ENCODE measurements around the gene RFTN2. TPM values are rescaled to one million over a fixed set of nuclear protein-coding genes. Genes with fewer than 3 reads are reported as not detected.
A peak's percentile ranks its signal among the peaks of the same experiment; 100 is the strongest.

The RFTN2 gene
- total RNA-seq, 4 donors from 2014 or later: 0.80 to 2.6 (median 1.7) TPM; not detected in 1

- Histone ChIP-seq H3K9me3 (no peaks in the 10 kb centered on the region), H3K27ac (no peak overlapping the region), H3K36me3 (no peaks in the 10 kb centered on the region), H3K4me3 (no peak overlapping the region), H3K4me1 (no peaks in the 10 kb centered on the region), H3K27me3 (no peaks in the 10 kb centered on the region)
- 57 to 59% methylated on average over 2 of the region's 2 CpGs for WGBS, 2 donors (ENCODE audit: low coverage in 1 of 2)
- TF ChIP-seq POLR2A (IDR thresholded peaks at IDR 0.05) (no peak), EP300 (IDR thresholded peaks at IDR 0.05; ENCODE audit: low read depth) (no peak), POLR2AphosphoS5 (IDR thresholded peaks at IDR 0.05) (no peak)
- in situ Hi-C loops (cut with MboI; ENCODE audit: low pct_ligation_motif_present in 1 of 4, low pct_unique_long_range_greater_than_20kb in 1 of 4, low sequenced_read_pairs in 3 of 4): no loop called here
- no peak for DNase-seq
- intact Hi-C loops (cut with DNase I; ENCODE audit: low total_unique reads): no loop called here
Measured at GRCh38 chr2:197677483-197677882, 2.1 kb upstream of the RFTN2 start.

DNA sequence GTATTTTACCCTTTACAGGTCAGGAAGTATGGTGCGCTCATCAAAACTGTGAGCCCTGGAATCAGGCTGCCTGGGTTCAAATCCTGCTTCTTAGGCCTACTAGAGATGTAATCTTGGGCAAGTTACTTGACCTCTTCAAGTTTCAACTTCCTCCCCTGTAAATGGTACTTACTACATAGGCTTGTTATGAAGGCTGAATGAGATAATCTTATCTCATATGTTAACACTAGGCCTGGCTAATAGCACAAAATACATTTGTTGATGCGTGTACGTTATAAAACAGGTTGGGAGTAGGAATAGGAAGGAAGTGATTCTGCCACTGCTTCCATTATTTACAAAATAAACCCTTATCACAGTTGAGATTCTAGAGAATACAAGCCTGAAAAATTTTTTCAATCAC is 1.7 kb upstream of the RFTN2 start:
- no peaks in the 10 kb centered on the region for H3K9me3 ChIP-seq
- TF ChIP-seq, protein P1, sequence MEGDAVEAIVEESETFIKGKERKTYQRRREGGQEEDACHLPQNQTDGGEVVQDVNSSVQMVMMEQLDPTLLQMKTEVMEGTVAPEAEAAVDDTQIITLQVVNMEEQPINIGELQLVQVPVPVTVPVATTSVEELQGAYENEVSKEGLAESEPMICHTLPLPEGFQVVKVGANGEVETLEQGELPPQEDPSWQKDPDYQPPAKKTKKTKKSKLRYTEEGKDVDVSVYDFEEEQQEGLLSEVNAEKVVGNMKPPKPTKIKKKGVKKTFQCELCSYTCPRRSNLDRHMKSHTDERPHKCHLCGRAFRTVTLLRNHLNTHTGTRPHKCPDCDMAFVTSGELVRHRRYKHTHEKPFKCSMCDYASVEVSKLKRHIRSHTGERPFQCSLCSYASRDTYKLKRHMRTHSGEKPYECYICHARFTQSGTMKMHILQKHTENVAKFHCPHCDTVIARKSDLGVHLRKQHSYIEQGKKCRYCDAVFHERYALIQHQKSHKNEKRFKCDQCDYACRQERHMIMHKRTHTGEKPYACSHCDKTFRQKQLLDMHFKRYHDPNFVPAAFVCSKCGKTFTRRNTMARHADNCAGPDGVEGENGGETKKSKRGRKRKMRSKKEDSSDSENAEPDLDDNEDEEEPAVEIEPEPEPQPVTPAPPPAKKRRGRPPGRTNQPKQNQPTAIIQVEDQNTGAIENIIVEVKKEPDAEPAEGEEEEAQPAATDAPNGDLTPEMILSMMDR (IDR thresholded peaks at IDR 0.05): no peak
- TF ChIP-seq EP300 (IDR thresholded peaks at IDR 0.05; ENCODE audit: low read depth): no peak
- TF ChIP-seq POLR2AphosphoS5 (IDR thresholded peaks at IDR 0.05): no peak
- no peak for TF ChIP-seq POLR2A (IDR thresholded peaks at IDR 0.05)
- H3K4me3 ChIP-seq: no peak overlapping the region
- intact Hi-C loops (cut with DNase I; ENCODE audit: low total_unique reads): no loop called here
- H3K27ac ChIP-seq: no peak overlapping the region
- H3K36me3 ChIP-seq: no peaks in the 10 kb centered on the region
- in situ Hi-C loops (cut with MboI; ENCODE audit: low pct_ligation_motif_present in 1 of 4, low pct_unique_long_range_greater_than_20kb in 1 of 4, low sequenced_read_pairs in 3 of 4): no loop called here
- no peak for DNase-seq
- no peaks in the 10 kb centered on the region for H3K27me3 ChIP-seq
- H3K4me1 ChIP-seq: no peaks in the 10 kb centered on the region
- WGBS, 2 donors (ENCODE audit: low coverage in 1 of 2): 92 to 95% methylated on average over 2 to 3 of the region's 3 CpGs

GRCh38 chr2:197675711-197676188 is 363 bp upstream of the RFTN2 start:
- intact Hi-C loops (cut with DNase I; ENCODE audit: low total_unique reads) (no loop called here), in situ Hi-C loops (cut with MboI; ENCODE audit: low pct_ligation_motif_present in 1 of 4, low pct_unique_long_range_greater_than_20kb in 1 of 4, low sequenced_read_pairs in 3 of 4) (no loop called here)
- Histone ChIP-seq H3K9me3 (no peaks in the 10 kb centered on the region), H3K27ac (peak overlapping the region; percentile 47 to 62 (median 54)), H3K27me3 (no peaks in the 10 kb centered on the region), H3K36me3 (no peaks in the 10 kb centered on the region), H3K4me3 (peak overlapping the region in 2 of 4 donors; percentile 14 to 39), H3K4me1 (no peaks in the 10 kb centered on the region)
- TF ChIP-seq, protein P1 (IDR thresholded peaks at IDR 0.05): peak in 1 of 5 experiments; percentile 20
- TF ChIP-seq POLR2AphosphoS5 (IDR thresholded peaks at IDR 0.05) (peak in 1 of 3 donors; percentile 27), POLR2A (IDR thresholded peaks at IDR 0.05) (no peak)
- WGBS, 2 donors (ENCODE audit: low coverage in 1 of 2): 35 to 60% methylated on average over 6 of the region's 6 CpGs
- DNase-seq: no peak

GRCh38 chr2:197674591-197674990 is 796 bp downstream of the RFTN2 start:
- Histone ChIP-seq H3K4me1 (no peaks in the 10 kb centered on the region), H3K4me3 (peak overlapping the region in 2 of 4 donors; percentile 14 to 39), H3K27ac (peak overlapping the region; percentile 17 to 62 (median 53)), H3K36me3 (no peaks in the 10 kb centered on the region), H3K9me3 (no peaks in the 10 kb centered on the region), H3K27me3 (no peaks in the 10 kb centered on the region)
- 22 to 35% methylated on average over 3 of the region's 3 CpGs for WGBS, 2 donors (ENCODE audit: low coverage in 1 of 2)
- intact Hi-C loops (cut with DNase I; ENCODE audit: low total_unique reads): no loop called here
- TF ChIP-seq EP300 (IDR thresholded peaks at IDR 0.05; ENCODE audit: low read depth) (no peak), POLR2A (IDR thresholded peaks at IDR 0.05) (no peak), POLR2AphosphoS5 (IDR thresholded peaks at IDR 0.05) (no peak)
- TF ChIP-seq, protein P1 (IDR thresholded peaks at IDR 0.05): no peak
- DNase-seq: no peak
- in situ Hi-C loops (cut with MboI; ENCODE audit: low pct_ligation_motif_present in 1 of 4, low pct_unique_long_range_greater_than_20kb in 1 of 4, low sequenced_read_pairs in 3 of 4): no loop called here

DNA sequence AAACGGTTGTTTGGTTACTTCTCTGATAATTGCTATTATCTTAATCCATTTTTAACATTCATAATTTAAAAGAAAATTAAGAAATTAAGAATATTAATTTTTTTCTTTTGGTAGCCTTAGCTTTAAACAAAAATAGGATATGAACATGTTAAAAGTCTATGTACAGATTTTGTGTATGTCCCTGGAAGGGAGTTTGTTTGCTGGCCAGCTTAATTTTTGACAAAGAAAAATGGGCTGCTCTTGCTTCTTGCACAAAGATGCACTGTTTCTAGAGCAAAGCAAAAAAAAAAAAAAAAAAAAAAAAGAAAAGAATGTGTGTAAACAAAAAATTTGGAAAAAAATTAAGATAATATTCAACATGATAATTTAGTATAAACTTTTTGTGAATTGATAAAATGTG is 1.3 kb downstream of the RFTN2 start:
- Histone ChIP-seq H3K36me3 (no peaks in the 10 kb centered on the region), H3K27ac (no peak overlapping the region), H3K9me3 (no peaks in the 10 kb centered on the region), H3K27me3 (no peaks in the 10 kb centered on the region), H3K4me1 (no peaks in the 10 kb centered on the region), H3K4me3 (peak overlapping the region in 2 of 4 donors; percentile 14 to 39)
- TF ChIP-seq POLR2AphosphoS5 (IDR thresholded peaks at IDR 0.05) (no peak), POLR2A (IDR thresholded peaks at IDR 0.05) (no peak), EP300 (IDR thresholded peaks at IDR 0.05; ENCODE audit: low read depth) (no peak)
- TF ChIP-seq, protein P1 (IDR thresholded peaks at IDR 0.05): no peak
- 59 to 63% methylated on average over 1 of the region's 1 CpG for WGBS, 2 donors (ENCODE audit: low coverage in 1 of 2)
- intact Hi-C loops (cut with DNase I; ENCODE audit: low total_unique reads) (no loop called here), in situ Hi-C loops (cut with MboI; ENCODE audit: low pct_ligation_motif_present in 1 of 4, low pct_unique_long_range_greater_than_20kb in 1 of 4, low sequenced_read_pairs in 3 of 4) (no loop called here)
- no peak for DNase-seq
